ENCODE data around the gene DEDD.

Gene DEDD

GRCh38 chr1:161091093-161091492, 41.4 kb downstream of the DEDD start:
- DNase-seq (ENCODE audit: low read depth) = no peak
- no peak for TF ChIP-seq CTCF (IDR thresholded peaks at IDR 0.05; ENCODE audit: control insufficient read depth, insufficient read depth, low read depth, low read length, missing control alignments)
- H3K4me3 ChIP-seq (ENCODE audit: control insufficient read depth, low read depth, low read length) = no peak overlapping the region

- no peak overlapping the region for H3K4me3 ChIP-seq (ENCODE audit: control insufficient read depth, low read depth, low read length)
- DNase-seq (ENCODE audit: low read depth) = no peak
- TF ChIP-seq CTCF (IDR thresholded peaks at IDR 0.05; ENCODE audit: control insufficient read depth, insufficient read depth, low read depth, low read length, missing control alignments) = no peak
Measured at GRCh38 chr1:161090617-161091016, 41.9 kb downstream of the DEDD start.

GRCh38 chr1:161089938-161090337, 42.5 kb downstream of the DEDD start:
- DNase-seq (ENCODE audit: low read depth) = no peak
- no peak for TF ChIP-seq CTCF (IDR thresholded peaks at IDR 0.05; ENCODE audit: control insufficient read depth, insufficient read depth, low read depth, low read length, missing control alignments)
- H3K4me3 ChIP-seq (ENCODE audit: control insufficient read depth, low read depth, low read length) = no peak overlapping the region

GRCh38 chr1:161089251-161089924, 43.1 kb downstream of the DEDD start, which contains the start of gene NECTIN4:
Gene NECTIN4, minus strand, starts transcription at chr1:161089558. Its CDS starts 262 bp downstream, at chr1:161089296.
- DNase-seq (ENCODE audit: low read depth) = no peak
- no peak for TF ChIP-seq CTCF (IDR thresholded peaks at IDR 0.05; ENCODE audit: control insufficient read depth, insufficient read depth, low read depth, low read length, missing control alignments)

GRCh38 chr1:161088587-161089110, 43.8 kb downstream of the DEDD start:
- no peak for TF ChIP-seq CTCF (IDR thresholded peaks at IDR 0.05; ENCODE audit: control insufficient read depth, insufficient read depth, low read depth, low read length, missing control alignments)
- no peak for DNase-seq (ENCODE audit: low read depth)
- no peak overlapping the region for H3K4me3 ChIP-seq (ENCODE audit: control insufficient read depth, low read depth, low read length)

More at GRCh38 chr1:161089251-161089924, 43.1 kb downstream of the DEDD start, which contains the start of gene NECTIN4:
- H3K4me3 ChIP-seq (ENCODE audit: control insufficient read depth, low read depth, low read length) = no peak within 1 kb of the TSS

GRCh38 chr1:161086457-161086856, 46.0 kb downstream of the DEDD start:
- TF ChIP-seq CTCF (IDR thresholded peaks at IDR 0.05; ENCODE audit: control insufficient read depth, insufficient read depth, low read depth, low read length, missing control alignments) = no peak
- no peak for DNase-seq (ENCODE audit: low read depth)
- no peak overlapping the region for H3K4me3 ChIP-seq (ENCODE audit: control insufficient read depth, low read depth, low read length)
